ENCODE data around the gene BLM.
"Not testable (repeated sequence)": the region's sequence is repeated elsewhere in the genome, so short reads cannot be mapped to it uniquely, and the experiment has no call there.

The BLM gene

DNA sequence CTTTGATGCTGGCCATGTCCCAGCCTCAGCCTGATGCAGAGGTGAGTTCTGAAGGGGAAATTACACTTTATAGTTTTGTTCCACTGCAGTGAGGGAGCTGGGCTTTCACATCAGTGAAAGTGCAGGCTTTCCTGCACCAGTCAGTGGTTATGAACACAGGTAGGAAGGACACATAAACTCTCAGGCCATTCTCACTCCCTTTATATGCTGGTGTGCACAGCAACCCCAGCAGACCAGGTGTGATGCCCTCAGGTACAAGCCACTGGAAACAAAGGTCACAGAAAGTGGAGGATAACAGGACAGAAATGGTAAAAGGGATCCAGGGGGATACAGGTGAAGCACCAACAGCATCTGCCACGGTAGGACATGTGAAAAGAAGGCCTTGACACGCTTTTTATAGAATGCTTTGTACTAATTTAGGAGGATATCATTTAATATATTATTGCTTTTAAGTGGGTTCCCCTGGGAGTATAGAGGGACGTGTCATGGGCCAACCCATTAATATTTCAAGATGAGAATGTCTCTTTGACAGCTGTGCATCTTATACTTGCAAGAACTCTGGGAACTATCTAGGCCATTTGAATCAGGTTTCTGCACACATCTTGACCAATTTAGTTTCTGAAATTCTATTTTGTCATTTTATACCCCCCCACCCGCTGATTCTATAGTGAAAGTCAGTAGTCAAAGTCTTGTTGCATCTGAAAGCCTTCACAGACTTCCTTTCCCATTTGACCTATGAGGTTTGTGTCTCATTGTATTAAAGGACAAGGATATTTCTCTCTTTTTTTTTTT is 25.0 kb upstream of the BLM start:
- DNase-seq: no peak

DNA sequence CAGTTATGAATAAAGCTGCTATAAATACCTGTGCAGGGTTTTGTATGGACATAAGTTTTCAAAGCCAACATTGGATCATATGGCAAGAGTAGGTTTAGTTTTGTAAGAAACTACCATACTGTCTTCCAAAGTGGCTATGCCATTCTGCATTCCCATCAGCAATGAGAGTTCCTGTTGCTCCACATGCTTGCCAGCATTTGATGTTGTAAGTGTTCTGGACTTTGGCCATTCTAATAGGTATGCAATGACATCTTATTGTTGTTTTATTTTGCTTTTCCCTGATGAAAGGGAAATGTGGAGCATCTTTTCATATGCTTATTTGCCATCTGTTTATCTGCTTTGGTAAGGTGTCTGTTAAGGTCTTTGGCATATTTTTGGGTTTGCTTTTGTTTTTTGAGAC is 22.2 kb upstream of the BLM start:
- DNase-seq: no peak

DNA sequence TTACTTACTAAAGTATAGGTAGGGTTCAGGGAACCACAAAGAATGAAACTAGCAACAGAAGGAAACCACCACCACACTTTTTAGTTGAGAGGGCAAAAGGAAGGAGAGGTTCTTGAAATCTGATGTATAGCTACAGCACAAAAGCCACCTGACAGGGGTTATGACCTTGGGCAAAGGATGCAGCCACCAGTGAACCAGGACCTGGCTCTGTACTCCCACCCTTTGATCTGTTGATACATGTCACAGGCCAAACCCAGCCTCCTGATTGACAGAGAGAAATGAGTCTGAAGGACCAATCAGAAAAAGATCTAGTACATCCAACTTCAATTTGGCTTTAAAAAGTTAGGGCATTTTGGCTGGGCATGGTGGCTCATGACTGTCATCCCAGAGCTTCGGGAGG is 20.0 kb upstream of the BLM start:
- no peak for DNase-seq

DNA sequence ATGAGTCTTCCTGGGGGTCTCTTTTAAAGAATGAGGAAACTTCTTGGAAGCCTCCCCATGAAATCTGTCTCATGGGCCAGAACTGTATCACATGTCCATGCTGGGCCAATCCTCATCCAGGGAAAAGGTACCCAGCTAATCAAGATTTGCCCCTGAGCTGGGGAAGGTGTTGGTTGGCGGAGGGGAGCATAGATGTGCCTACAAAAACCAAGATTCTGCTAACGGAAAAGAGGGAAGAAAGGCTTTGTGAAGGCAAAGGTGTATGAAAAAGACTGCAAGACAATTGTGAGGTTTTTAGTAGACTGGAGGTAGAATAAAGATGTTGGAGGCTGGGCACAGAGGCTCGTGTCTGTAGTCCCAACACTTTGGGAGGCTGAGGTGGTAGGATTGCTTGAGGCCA is 18.5 kb upstream of the BLM start:
- DNase-seq: no peak

DNA sequence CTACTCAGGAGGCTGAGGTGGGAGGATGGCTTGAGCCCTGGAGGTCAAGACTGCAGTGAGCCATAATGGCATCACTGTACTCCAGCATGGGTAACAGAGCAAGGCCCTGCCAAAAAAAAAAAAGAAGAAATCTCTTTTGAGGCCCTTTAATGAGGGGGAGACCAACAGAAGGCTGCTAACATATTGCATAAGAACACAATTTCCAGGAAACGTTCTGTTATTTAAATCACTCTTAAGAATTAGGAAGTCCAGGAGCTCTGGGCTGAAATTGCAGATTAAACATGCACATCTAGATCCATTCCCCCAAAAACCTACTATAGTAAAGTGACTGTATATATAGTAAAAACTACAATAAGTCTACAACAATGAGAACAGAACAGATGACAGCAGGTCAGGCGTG is 16.1 kb upstream of the BLM start:
- DNase-seq: no peak

DNA sequence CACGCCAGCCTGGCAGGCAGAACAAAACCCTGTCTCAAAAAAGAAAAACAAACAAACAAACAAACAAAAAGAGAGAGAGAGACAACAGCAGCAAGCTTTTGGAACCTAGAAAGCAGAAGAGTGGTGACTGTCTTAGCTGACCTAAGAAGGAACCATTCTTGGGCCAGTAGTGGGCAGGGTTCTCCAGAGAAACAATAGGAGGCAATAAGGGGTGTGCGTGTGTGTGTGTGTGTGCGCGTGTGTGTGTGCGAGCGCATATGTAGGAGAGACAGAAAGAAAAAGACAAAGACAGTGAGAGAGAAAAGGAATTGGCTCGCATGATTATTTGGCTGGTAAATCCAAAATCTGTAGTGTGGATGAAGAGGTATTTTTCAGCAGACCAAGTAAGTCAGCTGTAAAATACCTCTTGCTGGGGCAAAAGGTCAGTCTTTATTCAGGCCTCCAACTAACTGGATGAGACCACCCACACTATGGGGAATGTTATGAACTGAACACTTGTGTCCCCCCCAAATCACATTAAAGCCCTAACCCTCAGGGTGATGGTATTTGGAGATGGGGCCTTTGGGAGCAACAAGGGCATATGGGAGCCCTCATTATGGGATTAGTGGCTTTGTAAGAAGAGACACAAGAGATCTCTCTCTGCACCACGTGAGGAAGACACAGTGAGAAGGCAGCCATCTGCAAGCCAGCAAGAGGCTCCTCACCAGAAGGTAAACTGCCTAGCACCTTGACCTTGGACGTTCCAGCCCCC is 15.1 kb upstream of the BLM start:
- DNase-seq: no peak

DNA sequence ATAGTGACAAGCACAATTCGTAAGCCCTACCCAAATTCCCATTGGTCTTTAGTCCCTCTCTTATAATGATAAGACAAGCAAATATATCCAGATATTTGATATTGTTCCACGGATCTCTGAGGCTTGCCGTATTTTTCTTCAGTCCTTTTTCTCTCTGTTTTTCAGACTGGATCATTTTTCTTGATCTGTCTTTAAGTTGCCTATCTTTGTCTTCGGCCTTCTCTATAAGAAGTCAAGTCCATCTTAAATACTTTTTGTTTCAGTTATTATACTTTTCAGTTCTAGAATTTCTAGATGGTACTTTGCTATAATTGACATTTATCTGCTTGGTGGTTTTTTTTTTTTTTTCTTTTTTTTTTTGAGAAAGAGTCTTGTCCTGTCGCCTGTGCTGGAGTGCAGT is 13.7 kb upstream of the BLM start:
- DNase-seq: no peak

DNA sequence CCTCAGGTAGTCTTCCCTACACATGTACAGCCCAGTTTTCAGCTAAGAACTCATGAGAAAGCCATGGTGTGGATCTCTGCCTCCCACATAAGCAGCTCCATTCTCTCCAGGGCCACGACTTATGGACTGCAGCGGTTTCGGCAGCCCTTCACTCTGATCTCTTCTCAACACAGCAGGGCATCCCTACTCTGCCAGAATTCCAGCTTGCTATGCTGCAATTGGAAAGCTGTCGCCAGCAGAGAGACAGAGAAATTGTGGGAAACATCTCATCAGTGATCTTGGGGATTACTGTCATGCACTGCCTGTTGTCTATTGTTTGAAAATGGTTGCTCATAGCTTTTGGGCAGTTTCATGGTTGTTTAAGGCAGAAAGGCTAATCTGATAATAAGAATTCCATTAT is 11.9 kb upstream of the BLM start:
- no peak for DNase-seq

DNA sequence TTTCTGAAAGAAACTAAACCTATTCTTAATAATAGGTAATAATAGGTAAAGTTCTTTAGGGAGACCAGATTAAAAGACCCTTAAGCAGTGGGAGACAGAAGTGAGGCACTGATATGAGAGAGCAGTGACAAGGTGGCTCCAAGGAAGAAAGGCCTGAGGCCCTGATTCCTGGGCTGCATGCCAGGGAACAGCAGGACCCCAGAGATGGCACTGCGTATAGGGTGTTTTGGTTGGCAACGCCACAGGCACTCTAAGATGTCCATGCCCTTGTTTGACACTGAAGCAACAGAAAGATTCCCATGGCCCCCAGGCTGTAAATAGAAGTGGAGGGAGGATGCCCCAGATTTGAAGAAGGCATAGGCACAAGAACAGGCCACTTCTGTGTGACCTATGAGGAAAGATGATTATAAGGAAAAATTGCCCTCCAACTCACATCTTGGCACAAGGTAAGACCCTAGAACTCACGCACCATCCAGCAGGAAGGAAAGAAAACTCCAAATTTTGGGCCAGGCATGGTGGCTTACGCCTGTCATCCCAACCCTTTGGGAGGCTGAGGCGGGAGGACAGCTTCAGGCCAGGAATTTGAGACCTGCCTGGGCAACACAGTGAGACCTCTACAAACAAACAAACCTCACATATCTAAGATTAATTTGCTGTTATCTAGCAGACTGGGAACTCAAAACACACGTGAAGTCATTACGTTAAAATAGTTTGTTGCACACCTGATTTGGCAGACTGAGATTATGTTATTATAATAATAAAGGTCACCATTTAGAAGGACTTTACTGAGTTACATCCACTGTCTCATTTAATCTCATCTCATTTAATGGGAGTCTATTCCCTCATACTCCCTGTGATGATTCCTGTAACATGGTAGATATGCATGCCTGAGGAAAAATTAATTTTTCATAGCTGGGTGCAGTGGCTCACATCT is 10.5 kb upstream of the BLM start:
- DNase-seq: no peak

DNA sequence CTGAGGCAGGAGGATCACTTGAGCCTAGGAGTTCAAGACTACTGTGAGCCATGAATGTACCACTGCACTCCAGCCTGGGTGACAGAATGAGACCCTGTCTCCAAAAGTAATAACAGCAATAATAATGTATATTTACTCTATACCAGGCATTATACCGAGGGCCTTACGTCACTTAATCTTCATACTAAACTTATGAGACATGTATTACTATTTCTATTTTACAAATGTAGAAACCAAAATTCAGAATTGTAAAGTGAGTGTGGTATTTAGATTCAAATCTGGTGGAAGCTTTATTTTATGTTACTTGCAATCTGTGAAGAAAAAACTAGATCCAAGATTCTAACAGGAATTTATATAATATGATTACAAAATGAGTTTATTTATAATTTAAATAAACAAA is 9.7 kb upstream of the BLM start:
- no peak for DNase-seq

DNA sequence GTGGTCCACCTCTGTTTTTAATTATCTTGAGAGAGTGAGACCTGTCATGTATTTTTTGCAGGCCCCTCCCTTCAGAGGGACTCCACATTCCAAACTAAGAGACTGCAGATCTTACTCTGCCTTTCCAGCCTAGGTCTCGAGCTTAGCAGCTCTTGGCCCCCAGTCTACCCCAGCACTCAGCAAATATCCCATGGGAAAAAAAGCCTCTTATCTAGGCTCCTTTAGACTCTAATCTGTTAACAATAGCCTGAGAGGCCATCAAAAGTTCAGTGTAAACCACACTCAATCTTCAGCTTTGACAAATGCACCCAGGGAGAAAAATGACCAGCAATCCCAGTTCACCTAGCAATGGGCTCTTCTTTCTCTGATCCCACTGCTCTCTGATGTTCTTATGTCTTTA is 8.6 kb upstream of the BLM start:
- DNase-seq: no peak

DNA sequence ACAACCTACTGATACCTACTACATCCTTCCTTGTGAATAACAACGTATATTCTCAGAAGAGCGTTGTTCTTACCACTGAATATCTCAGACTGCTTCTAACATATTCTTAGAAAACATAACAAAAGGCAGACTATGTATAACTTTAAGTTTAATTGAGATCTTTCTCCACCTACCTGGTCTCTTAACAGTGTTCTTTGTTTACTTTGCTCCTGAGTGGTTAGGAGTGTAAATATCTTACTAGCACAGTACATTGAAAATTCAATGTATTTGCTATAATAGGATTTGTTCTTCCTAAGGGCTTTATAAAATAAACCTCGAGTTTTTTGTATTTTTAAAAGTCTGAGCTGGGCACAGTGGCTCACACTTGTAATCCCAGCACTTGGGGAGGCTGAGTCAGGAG is 7.9 kb upstream of the BLM start:
- DNase-seq: no peak

DNA sequence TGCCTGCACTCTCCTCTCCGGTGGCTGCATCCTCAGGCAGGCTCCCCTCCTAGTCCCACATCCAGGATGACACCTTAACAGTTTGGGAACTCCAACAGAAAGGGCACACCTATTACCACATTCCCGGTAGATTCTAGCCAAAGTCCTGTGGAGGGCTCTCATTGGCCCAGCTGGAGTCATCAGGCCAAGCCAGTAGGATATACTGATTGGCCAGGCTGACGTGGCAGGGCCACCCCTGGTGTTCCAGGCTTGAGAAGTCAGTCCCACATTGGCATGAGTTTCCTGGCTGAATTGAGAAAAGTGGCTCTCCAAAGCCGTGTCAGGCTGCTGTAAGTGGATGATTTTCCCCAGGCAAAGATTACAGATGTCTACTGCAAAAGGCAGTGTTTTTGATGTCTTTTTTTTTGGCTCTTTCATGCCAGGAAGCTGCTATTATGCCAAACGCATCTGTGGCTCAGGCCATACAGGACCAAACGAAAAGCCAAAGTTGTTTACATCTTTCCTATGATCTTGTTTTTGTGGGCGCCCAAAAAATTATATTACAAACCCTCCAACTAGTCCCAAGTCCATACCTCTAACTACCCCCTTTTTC is 6.6 kb upstream of the BLM start:
- no peak for DNase-seq

DNA sequence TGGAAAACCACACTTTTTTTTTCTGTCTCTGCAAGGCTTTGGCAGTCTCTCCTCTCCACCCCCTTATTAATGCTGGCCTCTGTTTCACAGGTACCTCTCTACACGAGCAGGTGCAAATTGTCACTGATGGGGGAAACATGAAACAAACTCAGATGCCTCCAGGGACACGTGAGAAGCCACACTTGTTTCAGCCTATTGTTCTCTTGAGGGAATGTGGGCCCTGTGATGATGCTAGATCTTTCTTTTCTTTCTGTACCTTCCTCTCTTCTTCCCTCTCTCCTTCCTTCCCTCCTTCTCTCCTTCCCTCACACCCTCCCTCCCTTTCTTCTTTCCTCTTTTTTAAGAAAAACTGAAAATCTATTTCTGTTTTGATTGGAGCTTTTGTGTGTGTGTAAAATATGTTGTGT is 5.7 kb upstream of the BLM start:
- no peak for DNase-seq

DNA sequence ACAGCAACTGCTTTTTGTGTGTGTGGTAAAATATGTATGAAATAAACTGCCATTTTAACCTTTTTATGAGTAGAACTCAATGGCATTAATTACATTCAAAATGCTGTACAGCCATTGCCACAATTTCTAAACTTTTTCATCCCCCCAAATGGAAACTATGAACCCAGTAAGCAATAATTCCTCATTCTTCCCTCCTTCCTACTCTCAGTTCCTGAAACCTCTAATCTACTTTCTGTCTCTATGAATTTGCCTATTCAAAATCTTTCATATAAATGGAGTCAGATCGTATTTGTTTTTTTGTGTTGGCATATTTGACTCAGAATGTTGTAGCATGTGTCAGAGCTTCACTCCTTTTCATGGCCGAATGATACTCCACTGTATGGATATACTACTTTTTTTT is 5.3 kb upstream of the BLM start:
- DNase-seq: no peak

DNA sequence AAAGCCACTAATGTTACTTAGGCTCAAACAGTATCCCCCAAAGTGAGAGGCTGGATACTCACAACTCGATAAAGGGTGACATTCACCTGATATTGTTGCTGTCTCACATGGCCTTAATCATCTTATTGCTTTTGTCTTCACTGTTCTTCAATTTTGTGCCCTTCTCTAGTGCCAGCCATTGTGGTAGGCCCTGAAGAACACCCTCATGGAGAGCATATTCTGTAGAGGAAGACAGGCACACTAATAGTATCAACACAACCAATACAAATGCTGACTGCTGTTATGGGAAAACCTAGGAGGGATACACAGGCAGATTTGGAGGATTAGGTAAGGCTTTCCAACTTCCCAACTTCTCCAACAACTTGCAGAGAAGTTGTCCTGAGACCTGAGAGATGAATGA is 4.1 kb upstream of the BLM start:
- no peak for DNase-seq

DNA sequence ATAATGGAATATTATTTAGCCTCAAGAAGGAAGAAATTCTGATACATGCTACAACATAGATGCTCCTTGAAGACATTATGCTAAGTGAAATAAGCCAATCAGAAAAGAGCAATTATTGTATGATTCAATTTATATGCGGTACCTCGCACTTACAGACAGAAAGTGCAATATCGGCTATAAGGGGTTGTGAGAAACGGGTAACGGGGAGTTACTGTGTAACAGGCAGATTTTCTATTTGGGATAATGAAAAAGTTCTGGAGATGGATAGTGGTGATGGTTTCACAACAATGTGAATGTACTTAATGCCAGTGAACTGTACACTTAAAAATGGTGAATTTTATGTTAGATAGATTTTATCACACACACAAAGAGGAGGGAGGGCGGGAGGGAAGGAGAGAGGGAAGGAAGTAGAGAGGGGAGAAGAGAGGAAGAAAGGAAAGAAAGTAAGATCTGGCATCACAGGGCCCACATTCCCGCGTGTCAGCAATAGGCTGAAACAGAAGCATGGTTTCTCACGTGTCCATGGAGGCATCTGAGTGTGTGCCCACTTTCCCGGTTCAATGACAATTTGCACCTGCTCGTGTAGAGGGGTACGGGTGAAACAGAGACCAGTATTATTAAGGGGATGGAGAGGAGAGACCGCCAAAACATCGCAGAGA is 700 bp upstream of the BLM start:
- DNase-seq: no peak

DNA sequence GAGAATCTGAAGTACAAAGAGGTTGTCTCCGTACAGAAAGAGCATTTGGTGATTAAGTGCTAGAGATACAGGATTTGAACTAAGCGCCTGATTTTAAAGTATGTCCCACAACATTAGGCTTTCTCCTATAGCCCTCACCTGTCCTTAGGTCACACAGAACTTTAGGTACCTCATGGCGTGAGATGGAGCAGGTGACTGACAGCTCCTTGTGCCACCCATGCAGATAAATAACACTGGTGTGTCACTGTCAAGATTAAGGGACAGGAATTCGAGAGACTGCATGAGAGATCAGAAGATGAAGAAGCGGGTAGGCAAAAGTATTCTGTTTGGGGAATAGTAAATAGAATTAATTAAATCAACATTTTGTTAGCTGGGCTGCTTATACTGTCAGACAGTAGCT is 1.1 kb downstream of the BLM start:
- no peak for DNase-seq

DNA sequence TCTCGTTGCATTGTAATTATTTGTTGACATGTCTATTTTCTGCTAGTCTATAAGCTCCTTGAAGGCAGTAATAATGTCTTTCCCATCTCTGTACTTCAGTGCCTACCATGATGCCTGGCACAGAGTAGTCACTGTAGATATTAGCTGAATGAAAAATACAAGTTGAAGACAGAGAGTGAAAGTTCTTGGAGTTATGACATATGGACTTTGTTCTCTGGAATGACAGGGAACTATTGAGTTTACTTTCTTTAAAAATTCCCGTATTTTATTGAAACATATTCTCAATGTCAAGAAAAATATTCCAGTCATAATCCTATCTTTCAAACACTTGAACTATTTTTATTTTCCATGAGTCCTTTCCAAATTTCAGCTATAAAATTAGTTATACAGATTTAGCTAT is 3.0 kb downstream of the BLM start:
- no peak for DNase-seq

DNA sequence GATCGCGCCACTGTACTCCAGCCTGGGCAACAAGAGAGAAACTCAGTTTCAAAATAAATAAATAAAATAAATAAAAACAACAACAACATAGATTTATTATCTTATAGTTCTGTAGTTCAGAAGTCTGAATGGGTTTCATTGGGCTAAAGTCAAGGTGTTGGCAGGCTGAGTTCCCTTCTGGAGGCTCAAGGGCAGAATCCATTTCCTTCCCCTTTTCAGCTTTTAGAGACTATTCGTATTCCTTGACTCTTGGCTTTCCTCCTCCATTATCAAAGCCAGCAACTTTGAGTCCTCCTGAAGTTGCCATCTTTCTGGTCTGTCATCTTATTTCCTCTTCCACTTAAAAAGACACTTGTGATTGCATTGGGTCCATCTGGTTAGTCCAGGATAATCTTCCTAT is 12.1 kb downstream of the BLM start:
- DNase-seq: no peak

DNA sequence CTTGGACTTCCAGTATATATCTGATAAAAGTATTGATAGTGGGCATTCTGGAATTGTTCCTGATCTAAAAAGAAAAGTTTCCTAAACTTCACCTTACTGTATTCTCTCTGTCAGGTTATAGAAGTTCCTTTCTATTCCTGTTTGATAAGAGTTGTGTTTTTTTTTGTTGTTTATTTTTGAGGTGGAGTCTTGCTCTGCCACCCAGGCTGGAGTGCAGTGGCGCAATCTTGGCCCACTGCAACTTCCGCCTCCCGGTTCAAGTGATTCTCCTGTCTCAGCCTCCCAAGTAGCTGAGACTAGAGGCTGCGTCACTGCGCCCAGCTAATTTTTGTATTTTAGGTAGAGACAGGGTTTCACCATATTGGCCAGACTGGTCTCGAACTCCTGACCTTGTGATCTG is 13.1 kb downstream of the BLM start:
- no peak for DNase-seq

DNA sequence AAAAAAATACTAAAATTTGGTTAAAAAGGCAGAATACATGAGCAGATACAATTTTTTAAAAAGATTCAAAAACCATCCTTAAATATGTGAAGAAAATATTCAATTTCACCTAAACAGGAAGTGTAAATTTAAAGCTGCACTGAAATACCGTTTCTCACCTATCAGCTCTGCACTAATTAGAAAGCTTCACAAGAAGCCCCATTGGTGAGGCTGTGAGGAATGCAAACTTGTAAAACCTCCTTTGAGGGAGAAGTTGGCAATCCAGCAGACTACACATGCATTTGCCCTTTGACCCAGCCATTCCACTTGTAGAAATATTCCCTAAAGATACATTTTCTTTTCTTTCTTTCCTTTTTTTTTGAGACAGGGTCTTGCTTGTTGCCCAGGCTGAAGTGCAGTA is 18.8 kb downstream of the BLM start:
- DNase-seq: no peak

DNA sequence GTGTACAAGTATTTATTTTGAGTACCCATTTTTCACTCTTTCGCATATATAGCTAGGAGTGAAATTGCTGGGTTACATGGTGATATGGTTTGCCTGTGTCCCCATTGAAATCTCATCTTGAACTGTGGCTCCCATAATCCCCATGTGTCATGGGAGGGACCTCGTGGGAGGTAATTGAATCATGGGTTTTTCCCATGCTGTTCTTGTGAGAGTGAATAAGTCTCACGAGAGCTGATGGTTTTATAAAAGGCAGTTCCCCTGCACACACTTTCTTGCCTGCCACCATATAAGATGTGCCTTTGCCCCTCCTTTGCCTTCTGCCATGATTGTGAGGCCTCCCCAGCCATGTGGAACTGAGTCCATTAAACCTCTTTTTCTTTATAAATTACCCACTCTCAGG is 23.4 kb downstream of the BLM start:
- not testable (repeated sequence) for DNase-seq
